ENCODE results near the gene ARHGAP1. TPM values are rescaled to one million over a fixed set of nuclear protein-coding genes. Genes with fewer than 3 reads are reported as not detected.

The ARHGAP1 gene
- total RNA-seq, 2 experiments from 2014 or later: 33.7 to 36.3 TPM

DNA sequence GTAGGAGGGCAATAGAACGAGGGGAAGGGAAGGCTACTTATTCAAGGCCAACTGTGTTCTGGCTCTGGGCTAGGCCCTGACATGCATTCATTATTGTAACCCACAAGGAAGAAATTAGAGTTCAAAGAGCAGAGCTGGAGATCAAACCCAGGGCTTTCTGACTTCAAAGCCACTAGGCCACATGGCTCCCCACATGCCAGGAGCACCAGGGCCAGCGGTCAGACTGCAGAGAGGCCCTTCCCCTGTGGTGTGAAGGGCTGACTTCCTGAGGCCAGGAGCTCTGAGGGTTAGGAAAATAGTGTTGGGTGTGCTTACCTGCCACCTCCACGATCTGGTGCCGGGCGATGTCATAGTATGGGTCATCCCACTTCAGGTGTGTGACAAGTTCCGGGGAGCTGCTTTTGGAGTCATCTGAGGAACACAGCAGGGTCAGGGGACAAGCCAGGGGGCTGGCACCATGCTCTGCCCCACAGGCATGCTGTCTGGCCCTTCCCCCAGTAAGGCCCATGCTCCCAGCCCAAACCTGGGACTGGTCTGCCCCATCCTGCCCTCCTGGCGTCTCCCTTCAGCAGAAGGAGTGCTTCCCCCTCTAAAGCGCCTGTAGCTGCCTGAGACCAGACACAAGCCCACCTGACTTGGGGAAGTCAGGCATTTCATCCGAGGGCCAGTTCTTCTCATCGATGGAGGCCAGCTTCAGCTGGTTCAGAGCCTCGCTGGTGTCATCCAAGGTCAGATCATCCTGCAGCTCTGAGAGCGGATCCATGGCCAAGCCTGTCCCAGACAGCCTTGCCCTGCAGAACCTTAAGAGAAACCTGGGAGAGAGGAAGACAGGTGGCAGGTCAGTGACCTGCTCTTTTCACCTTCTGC lies 4.8 kb downstream of the ARHGAP1 start:
- Mint-ChIP-seq H3K9me3 (no peaks in the 10 kb centered on the region), H3K4me1 (ENCODE audit: low read depth) (peaks cover 34% of the 10 kb centered on the region), H3K27me3 (no peaks in the 10 kb centered on the region), H3K4me3 (no peak overlapping the region), H3K36me3 (ENCODE audit: low read depth) (peaks cover 69% of the 10 kb centered on the region), H3K27ac (no peak overlapping the region)
- Histone ChIP-seq H3K27me3 (ENCODE audit: control insufficient read depth in 1 of 2, insufficient read depth in 2 of 2, low read length in 2 of 2) (no peaks in the 10 kb centered on the region), H3K4me3 (ENCODE audit: low read length) (no peak overlapping the region), H3K4me1 (ENCODE audit: insufficient read depth, low read length) (peaks cover 56% of the 10 kb centered on the region), H3K36me3 (ENCODE audit: insufficient read depth, low read length) (peaks cover 54% of the 10 kb centered on the region), H3K27ac (ENCODE audit: low read depth in 1 of 2, low read length in 2 of 2) (no peak overlapping the region), H3K9me3 (ENCODE audit: control insufficient read depth in 1 of 2, insufficient read depth in 1 of 2, low read length in 2 of 2) (no peaks in the 10 kb centered on the region)
- CTCF ChIA-PET: no interaction called here
- TF ChIP-seq, protein P1, sequence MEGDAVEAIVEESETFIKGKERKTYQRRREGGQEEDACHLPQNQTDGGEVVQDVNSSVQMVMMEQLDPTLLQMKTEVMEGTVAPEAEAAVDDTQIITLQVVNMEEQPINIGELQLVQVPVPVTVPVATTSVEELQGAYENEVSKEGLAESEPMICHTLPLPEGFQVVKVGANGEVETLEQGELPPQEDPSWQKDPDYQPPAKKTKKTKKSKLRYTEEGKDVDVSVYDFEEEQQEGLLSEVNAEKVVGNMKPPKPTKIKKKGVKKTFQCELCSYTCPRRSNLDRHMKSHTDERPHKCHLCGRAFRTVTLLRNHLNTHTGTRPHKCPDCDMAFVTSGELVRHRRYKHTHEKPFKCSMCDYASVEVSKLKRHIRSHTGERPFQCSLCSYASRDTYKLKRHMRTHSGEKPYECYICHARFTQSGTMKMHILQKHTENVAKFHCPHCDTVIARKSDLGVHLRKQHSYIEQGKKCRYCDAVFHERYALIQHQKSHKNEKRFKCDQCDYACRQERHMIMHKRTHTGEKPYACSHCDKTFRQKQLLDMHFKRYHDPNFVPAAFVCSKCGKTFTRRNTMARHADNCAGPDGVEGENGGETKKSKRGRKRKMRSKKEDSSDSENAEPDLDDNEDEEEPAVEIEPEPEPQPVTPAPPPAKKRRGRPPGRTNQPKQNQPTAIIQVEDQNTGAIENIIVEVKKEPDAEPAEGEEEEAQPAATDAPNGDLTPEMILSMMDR (IDR thresholded peaks at IDR 0.05): no peak
- intact Hi-C loops (cut with DNase I, micrococcal nuclease): loop anchor here in 1 of 2 experiments (10.0 kb wide), 1 partner anchor 581 kb away; no protein-coding TSS in a partner anchor
- POLR2A ChIA-PET: interaction anchor here (10.9 kb wide), 1 partner anchor 23 kb away, joined by 146 read pairs; no protein-coding TSS in a partner anchor
- no peak for ATAC-seq (ENCODE audit: poor library complexity)
- DNase-seq: peak in 1 of 14 experiments; percentile 10

DNA sequence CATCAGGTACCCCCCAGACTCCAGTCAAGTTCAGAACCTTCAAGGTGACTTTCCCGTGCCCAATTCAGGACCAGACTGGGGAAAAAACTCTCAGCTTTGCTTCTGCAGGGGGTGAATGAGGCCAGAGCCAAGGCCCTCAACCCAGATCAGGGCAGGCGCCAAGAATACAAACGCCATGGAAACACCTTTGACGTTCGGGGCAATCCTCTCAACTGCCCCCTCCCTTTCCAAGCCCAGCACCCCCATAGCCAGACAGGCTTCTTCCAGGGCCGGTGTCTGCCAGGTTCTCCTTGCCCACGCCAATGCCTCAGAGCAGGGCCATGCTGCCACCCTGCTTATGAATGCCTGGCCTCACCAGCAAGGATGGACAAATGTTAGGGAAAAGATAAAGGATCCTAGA lies 5.8 kb downstream of the ARHGAP1 start:
- H3K9me3 ChIP-seq (ENCODE audit: control insufficient read depth in 1 of 2, insufficient read depth in 1 of 2, low read length in 2 of 2): no peaks in the 10 kb centered on the region
- H3K9me3 Mint-ChIP-seq: no peaks in the 10 kb centered on the region
- H3K36me3 Mint-ChIP-seq (ENCODE audit: low read depth): peaks cover 66% of the 10 kb centered on the region
- no peaks in the 10 kb centered on the region for H3K27me3 Mint-ChIP-seq
- H3K4me3 ChIP-seq (ENCODE audit: low read length): no peak overlapping the region
- peaks cover 54% of the 10 kb centered on the region for H3K4me1 ChIP-seq (ENCODE audit: insufficient read depth, low read length)
- DNase-seq (no peak), ATAC-seq (ENCODE audit: poor library complexity) (no peak)
- no peak overlapping the region for H3K27ac Mint-ChIP-seq
- ChIA-PET CTCF (no interaction called here), POLR2A (interaction anchor here (0.9 to 10.9 kb wide), 2 partner anchors 11 to 22 kb away, joined by 3 to 146 read pairs; no protein-coding TSS in a partner anchor)
- H3K4me3 Mint-ChIP-seq: no peak overlapping the region
- H3K36me3 ChIP-seq (ENCODE audit: insufficient read depth, low read length): peaks cover 61% of the 10 kb centered on the region
- intact Hi-C loops (cut with DNase I, micrococcal nuclease): loop anchor here in 1 of 2 experiments (10.0 kb wide), 1 partner anchor 580 kb away; no protein-coding TSS in a partner anchor
- no peaks in the 10 kb centered on the region for H3K27me3 ChIP-seq (ENCODE audit: control insufficient read depth in 1 of 2, insufficient read depth in 2 of 2, low read length in 2 of 2)
- peaks cover 27% of the 10 kb centered on the region for H3K4me1 Mint-ChIP-seq (ENCODE audit: low read depth)
- TF ChIP-seq, protein P1 (IDR thresholded peaks at IDR 0.05): no peak
- no peak overlapping the region for H3K27ac ChIP-seq (ENCODE audit: low read depth in 1 of 2, low read length in 2 of 2)

DNA sequence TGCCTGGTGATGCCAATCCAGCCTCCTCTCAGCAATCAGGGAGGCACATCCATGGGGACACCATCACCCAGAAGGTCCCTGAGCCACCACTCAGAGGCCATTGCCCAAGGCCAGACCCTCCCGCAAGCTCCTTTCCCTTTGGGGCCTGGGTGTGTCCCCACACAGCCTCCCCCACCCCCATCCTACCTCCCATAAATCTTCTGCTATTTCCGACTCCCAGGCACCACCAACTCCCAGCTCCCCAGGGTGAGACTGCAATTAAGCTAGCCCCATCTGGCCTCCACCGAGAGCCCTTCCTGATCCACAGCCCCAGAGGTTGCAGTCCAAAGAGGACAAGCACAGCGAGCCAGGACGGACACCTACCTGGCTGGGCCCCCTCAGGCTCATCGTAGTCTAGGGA lies 6.3 kb downstream of the ARHGAP1 start:
- no peak for ATAC-seq (ENCODE audit: poor library complexity)
- no peak overlapping the region for H3K27ac ChIP-seq (ENCODE audit: low read depth in 1 of 2, low read length in 2 of 2)
- H3K4me3 Mint-ChIP-seq: no peak overlapping the region
- peak overlapping the region; percentile 14 for H3K27ac Mint-ChIP-seq
- H3K4me1 ChIP-seq (ENCODE audit: insufficient read depth, low read length): peaks cover 48% of the 10 kb centered on the region
- no peaks in the 10 kb centered on the region for H3K9me3 ChIP-seq (ENCODE audit: control insufficient read depth in 1 of 2, insufficient read depth in 1 of 2, low read length in 2 of 2)
- DNase-seq: no peak
- POLR2A ChIA-PET: interaction anchor here (0.9 to 10.9 kb wide), 2 partner anchors 10 to 21 kb away, joined by 3 to 146 read pairs; no protein-coding TSS in a partner anchor
- peaks cover 24% of the 10 kb centered on the region for H3K4me1 Mint-ChIP-seq (ENCODE audit: low read depth)
- CTCF ChIA-PET: no interaction called here
- H3K27me3 Mint-ChIP-seq: no peaks in the 10 kb centered on the region
- no peaks in the 10 kb centered on the region for H3K27me3 ChIP-seq (ENCODE audit: control insufficient read depth in 1 of 2, insufficient read depth in 2 of 2, low read length in 2 of 2)
- H3K4me3 ChIP-seq (ENCODE audit: low read length): no peak overlapping the region
- H3K36me3 Mint-ChIP-seq (ENCODE audit: low read depth): peaks cover 67% of the 10 kb centered on the region
- no peaks in the 10 kb centered on the region for H3K9me3 Mint-ChIP-seq
- intact Hi-C loops (cut with DNase I, micrococcal nuclease): loop anchor here in 1 of 2 experiments (10.0 kb wide), 1 partner anchor 579 kb away; no protein-coding TSS in a partner anchor
- H3K36me3 ChIP-seq (ENCODE audit: insufficient read depth, low read length): peaks cover 64% of the 10 kb centered on the region
- TF ChIP-seq, protein P1 (IDR thresholded peaks at IDR 0.05): no peak
